Activated T-cell treated with anti-CD3 and anti-CD28 coated beads, Interleukin-2, amount 50 U/mL, for 48 hours (primary cell): ENCODE measurements around the gene SLAIN2.
"Not testable (repeated sequence)": the region's sequence is repeated elsewhere in the genome, so short reads cannot be mapped to it uniquely, and the experiment has no call there.

Experiments used
- DNase-seq, 2 experiments: peaks; one replicate each; pipeline ENCODE4 v3.0.0-alpha.2; 2020

The SLAIN2 gene

DNA sequence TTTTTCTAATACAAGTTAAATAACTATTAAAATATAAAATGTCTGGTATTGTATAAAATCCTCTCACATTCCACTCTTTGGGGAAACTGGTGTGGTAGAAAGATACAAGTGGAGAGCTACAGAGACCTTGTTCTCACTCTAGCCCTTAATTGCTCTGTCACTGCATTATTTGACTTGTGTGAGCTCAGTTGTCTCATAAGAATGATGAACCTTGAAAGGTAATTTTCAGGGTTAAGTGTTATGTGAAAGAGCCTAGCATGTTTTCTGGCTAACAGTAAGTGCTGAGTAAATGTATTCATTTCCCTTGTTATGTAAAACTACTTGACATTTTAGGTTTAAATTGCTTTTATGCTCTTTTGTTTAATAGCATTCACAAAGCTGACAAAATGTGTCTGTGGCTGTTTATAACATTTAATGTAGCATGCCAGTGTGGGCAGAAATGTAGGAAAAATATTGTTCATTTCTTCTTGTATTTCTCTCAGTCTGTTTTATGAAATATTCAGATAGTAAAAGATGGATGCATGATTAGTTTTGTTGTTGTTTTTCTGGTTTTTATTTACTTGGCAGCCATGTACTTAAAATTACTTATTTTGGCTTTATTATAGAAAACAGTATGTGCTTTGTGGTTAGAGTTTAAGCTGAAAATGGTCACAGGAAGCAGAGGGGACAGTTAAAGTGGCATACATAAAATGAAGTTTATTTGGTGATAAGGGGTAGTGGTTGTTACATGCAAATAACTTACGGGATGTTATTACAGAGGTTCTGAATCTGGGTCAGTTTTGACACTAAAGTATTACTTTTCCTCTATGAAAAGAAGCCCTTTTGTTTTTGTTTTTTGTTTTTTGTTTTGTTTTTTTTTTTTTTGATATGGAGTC lies 29.2 kb downstream of the SLAIN2 start:
- no peak for DNase-seq

GRCh38 chr4:48372272-48372671 lies 30.9 kb downstream of the SLAIN2 start:
- DNase-seq = no peak

DNA sequence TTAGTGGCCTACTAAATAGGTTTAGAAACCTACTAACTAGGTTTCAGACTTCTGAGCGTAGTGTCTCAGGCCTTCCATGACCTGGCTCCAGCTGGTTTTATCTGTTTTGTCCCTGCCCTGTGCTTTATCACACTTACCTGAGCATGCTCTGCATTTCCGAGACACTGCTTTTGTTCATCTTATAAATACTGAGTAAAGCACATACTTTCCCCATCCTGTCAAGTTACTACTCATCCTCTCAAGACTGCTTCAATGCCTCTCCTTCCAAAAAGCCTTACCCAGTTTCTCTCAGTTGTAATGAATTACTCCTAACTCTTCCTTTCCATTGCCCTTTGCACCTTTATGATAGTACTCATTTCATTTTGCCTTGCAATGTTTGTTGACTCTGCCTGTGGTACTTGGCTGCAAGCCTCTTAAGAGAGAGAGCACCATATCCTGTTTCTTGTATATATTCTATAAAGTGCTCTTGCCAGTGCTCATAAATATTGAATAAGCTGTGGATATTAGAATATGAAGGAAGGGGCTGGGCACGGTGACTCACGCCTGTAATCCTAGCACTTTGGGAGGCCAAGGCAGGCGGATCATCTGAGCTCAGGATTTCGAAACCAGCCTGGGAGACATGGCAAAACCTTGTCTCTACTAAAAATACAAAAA lies 34.4 kb downstream of the SLAIN2 start:
- DNase-seq = no peak

- no peak for DNase-seq
Measured at GRCh38 chr4:48379587-48380180, 38.4 kb downstream of the SLAIN2 start.

GRCh38 chr4:48380583-48381167 lies 39.3 kb downstream of the SLAIN2 start:
- no peak for DNase-seq

- no peak for DNase-seq
Measured at GRCh38 chr4:48388525-48389154, 47.3 kb downstream of the SLAIN2 start.

DNA sequence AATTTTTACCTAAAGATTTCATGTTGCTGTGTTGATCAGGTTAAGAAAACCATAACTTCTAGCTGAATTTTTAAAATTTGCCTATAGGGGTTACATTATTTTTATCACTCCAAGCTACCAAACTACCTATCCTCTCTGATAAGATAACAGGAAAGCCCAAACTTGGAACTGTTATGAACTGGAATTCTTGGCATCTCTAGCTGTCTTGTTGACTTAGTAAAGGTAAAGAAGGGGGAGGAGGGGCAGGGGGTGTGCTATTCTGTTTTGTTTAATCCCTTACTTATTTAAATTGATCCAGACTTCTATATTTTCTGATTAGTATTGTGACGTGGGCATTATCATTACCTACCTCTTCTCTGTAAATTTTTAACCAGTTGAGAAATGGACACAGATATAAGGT lies 54.7 kb downstream of the SLAIN2 start:
- no peak for DNase-seq

DNA sequence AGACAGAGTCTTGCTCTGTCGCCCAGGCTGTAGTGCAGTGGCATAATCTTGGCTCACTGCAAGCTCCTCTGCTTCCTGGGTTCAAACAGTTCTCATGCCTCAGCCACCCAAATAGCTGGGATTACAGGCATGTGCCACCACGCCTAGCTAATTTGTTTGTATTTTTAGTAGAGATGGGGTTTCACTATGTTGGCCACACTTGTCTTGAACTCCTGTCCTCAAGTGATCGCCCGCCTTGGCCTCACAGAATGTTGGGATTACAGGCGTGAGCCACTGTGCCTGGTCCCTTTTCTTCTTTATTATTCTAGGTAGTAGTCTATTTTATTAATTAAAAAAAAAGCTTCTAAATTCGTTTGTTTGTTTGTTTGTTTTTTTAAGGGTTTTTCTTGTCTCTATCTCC lies 59.1 kb downstream of the SLAIN2 start:
- no peak for DNase-seq

- DNase-seq = no peak
Measured at GRCh38 chr4:48403358-48403757, 62.0 kb downstream of the SLAIN2 start.

GRCh38 chr4:48403779-48404178 lies 62.5 kb downstream of the SLAIN2 start:
- DNase-seq = no peak

DNA sequence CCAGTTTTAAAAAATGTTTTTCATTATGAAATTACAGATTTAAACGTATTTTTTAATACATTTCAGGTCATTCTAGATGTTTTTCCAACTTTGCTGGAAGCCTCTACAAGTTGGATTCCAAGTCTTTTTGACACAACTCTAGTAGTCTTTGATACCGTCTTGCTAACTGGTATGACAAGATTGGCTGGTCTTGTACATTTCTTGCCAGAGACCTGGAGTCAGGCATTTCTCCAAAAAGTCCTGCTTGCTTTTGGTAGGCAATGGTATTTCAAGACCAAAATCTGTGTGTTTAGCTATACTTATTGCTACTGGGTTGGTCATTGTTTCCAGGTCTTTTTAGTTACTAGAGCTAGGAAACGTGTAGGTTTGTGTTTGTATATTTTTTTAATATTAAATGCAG lies 64.6 kb downstream of the SLAIN2 start:
- DNase-seq = no peak

DNA sequence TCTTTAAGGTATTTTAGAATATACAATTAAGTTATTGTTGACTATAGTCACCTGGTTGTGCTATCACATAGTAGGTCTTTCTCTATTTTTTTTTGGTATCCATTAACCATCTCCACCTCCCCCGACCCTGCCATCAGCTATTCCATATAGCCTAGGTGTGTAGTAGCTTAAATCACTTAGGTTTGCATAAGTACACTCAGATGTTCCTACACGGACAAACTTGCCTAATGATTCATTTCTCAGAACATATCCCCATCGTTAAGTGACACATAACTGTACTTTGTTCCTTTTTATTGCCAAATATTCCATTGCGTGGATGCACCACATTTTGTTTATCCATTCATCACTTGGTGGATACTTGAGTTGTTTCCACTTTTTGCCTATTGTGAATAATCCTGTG lies 67.9 kb downstream of the SLAIN2 start:
- DNase-seq = no peak

DNA sequence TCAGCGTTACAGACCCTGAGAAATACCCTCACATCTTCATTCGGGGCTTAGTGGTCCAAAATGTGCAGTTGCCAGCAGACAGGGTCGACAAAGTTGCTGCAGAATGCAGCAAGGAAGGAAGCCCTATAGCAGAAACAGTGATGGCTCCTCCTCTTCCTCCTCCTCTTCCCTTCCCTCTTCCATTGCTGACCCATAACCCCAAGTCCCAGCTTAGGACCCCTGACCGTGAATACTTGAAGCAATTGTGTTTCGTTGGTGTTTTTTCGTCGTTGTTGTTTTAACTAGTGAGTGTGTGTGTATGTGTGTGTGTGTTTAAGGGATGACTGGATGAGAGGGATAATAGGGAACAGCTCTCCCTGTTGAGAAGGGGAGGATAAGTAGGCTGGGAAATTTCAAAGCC lies 69.5 kb downstream of the SLAIN2 start:
- no peak for DNase-seq

GRCh38 chr4:48420144-48420543 lies 78.8 kb downstream of the SLAIN2 start:
- DNase-seq = no peak

- DNase-seq = no peak
Measured at GRCh38 chr4:48421101-48421500, 79.8 kb downstream of the SLAIN2 start.

DNA sequence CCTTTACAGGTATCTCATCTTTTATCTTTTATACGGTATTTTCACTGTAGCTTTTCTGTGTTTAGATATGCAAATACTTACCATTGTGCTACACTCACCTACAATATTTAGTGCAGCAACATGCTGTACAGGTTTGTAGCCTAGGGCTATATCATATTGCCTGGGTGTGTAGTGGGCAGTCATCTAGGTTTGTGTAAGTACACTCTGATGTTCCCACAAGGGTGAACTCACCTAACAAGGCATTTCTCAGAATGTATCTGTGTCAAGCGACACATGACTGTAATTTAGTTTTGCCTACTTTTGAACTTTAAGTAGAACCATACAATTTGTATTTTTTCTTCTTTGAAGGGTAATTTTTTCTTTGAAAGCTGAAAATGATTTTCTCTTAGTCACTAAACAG lies 87.6 kb downstream of the SLAIN2 start:
- DNase-seq = no peak

DNA sequence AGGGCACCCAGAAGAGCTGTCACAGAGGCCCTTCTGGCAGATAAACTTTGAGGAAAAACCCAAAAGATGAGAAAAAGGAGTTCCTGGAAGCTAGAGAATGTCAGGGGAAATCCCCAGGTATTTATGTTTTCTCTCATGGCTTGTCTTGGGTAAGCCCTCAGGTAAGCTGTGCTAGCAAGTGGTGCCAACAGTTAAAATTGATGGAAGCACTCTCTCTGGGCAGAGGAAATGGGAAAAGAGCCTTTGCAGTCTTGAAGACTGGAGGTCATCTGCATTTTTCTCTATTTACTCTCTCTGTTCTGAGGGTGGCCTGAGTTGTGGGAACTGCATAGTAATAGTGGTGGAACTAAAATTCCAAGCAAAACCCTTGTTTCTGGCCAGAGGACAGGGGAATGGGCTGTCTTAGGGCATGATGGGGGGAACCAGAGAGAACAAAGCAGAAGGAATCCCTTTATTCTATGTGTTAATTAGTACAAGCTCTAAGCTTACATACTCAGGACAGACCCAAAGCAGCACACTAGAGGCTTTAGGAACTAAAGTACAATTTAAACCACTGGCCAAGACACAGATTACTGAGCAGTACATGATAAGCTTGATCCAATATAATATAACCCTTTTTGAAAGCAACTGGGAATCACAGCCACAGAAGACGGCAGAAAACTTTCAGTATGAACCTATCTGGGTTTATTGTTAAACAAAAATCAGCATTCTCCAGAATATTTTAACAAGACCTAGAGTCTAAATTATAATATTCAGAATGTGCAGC lies 88.6 kb downstream of the SLAIN2 start:
- no peak for DNase-seq

- no peak for DNase-seq
Measured at GRCh38 chr4:48431401-48431800, 90.1 kb downstream of the SLAIN2 start.

- DNase-seq = no peak
Measured at GRCh38 chr4:48432017-48432416, 90.7 kb downstream of the SLAIN2 start.

GRCh38 chr4:48436318-48436717 lies 95.0 kb downstream of the SLAIN2 start:
- DNase-seq = no peak

GRCh38 chr4:48439988-48440387 lies 98.7 kb downstream of the SLAIN2 start:
- no peak for DNase-seq

DNA sequence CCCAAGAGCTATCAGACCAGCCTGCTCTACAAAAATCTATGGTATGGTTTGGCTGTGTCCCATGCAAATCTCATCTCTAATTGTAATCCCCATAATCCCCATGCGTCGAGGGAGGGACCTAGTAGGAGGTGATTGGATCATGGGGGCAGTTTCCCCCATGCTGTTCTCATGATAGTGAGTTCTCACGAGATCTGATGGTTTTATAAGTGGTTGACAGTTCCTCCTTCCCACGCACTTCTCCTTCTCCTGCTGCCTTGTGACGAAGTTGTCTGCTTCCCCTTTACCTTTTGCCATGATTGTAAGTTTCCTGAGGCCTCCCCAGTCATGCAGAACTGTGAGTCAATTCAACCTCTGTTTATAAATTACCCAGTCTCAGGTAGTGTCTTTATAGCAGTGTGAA lies 99.6 kb downstream of the SLAIN2 start:
- DNase-seq = not testable (repeated sequence)
